HepG2 (cell line): ENCODE data around the gene CAMTA1. TPM values are rescaled to one million over a fixed set of nuclear protein-coding genes. Genes with fewer than 3 reads are reported as not detected.

Source experiments
- ATAC-seq: fragments of 200-7000 bp; cut with Tn5 transposase; 3 replicates; pipeline ENCODE4 v1.9.1; 2020; ENCODE audit warnings: mild to moderate bottlenecking, moderate library complexity
- BruUV-seq: library from RNA; stranded (reverse); fragments of 400-500 nt; replicated peaks from 2 replicates; lab custom pipeline; 2021; lab: Mats Ljungman, UMichigan
- CTCF ChIA-PET: fragments of 300-600 bp; formaldehyde crosslinking; extraction: SDS; loops from one replicate; lab custom pipeline; 2021; ENCODE audit warnings: low total read pairs, inconsistent platforms, low intra/inter-chr PET ratio; lab: Yijun Ruan, JAX
- POLR2A ChIA-PET: fragments of 350-600 bp; sonication (Branson Sonifier 250); formaldehyde crosslinking; loops from one replicate; lab custom pipeline; 2020; ENCODE audit warnings: antibody characterized with exemption, inconsistent platforms; lab: Yijun Ruan, JAX
- DNase-seq: peaks from one replicate; pipeline ENCODE4 v3.0.0-alpha.2; 2015; ENCODE audit warnings: low spot score
- FAIRE-seq: peaks from 3 replicates; lab custom pipeline; 2011; peaks lifted over from hg19 to GRCh38; lab: Jason Lieb, UNC
- H2AFZ ChIP-seq: one replicate; pipeline ENCODE4 v1.6.1; 2011; ENCODE audit warnings: low read length, inconsistent platforms
- H3K27ac ChIP-seq: fragments of 300-600 bp; 3 replicates; pipeline ENCODE4 v1.8.0; 2011; ENCODE audit warnings: mixed run types, mild to moderate bottlenecking, mixed read lengths, low read length, inconsistent platforms; ENCODE audit not compliant: insufficient read depth; ENCODE audit errors: extremely low read length
- H3K27me3 ChIP-seq, 2 experiments: fragments of 200-600 bp in 1 of 2; 2 replicates in 1 of 2; 3 replicates in 1 of 2; pipeline versions ENCODE4 v1.6.0 to v1.8.0; 2011; ENCODE audit warnings: low read length in 2 of 2, mild to moderate bottlenecking in 2 of 2, moderate library complexity in 2 of 2, inconsistent platforms in 1 of 2; ENCODE audit not compliant: insufficient read depth in 2 of 2, control insufficient read depth in 1 of 2
- H3K36me3 ChIP-seq, 2 experiments: fragments of 200-600 bp in 1 of 2; replicated peaks in 1 of 2; 2 replicates in 1 of 2; 3 replicates in 1 of 2; pipeline versions ENCODE4 v1.5.1 to v1.8.0; 2011; ENCODE audit warnings: low read length in 2 of 2, inconsistent platforms in 1 of 2; ENCODE audit not compliant: insufficient read depth in 2 of 2, control insufficient read depth in 1 of 2
- H3K4me1 ChIP-seq: 2 replicates; pipeline ENCODE4 v1.5.1; 2012; ENCODE audit warnings: low read length, inconsistent platforms; ENCODE audit not compliant: insufficient read depth
- H3K4me2 ChIP-seq: 2 replicates; pipeline ENCODE4 v1.6.0; 2011; ENCODE audit warnings: low read depth, low read length, inconsistent platforms
- H3K4me3 ChIP-seq, 3 experiments: fragments of 200-600 bp in 1 of 3; sonication (generic), shearing (Covaris generic) in 1 of 3; replicated peaks in 1 of 3; 2 replicates each; pipeline ENCODE4 v1.5.1; 2011 to 2016; ENCODE audit warnings: low read length in 3 of 3, inconsistent platforms in 2 of 3, low read depth in 2 of 3, mild to moderate bottlenecking in 2 of 3, control low read depth in 1 of 3, mixed read lengths in 1 of 3; ENCODE audit not compliant: insufficient read depth in 1 of 3
- H3K79me2 ChIP-seq: one replicate; pipeline ENCODE4 v1.6.1; 2011; ENCODE audit warnings: low read length, inconsistent platforms; ENCODE audit not compliant: insufficient read depth
- H3K9ac ChIP-seq: 2 replicates; pipeline ENCODE4 v1.6.0; 2011; ENCODE audit warnings: mild to moderate bottlenecking, low read depth, low read length, inconsistent platforms; ENCODE audit not compliant: insufficient read depth
- H3K9me3 ChIP-seq: 2 replicates; pipeline ENCODE4 v1.5.1; 2012; ENCODE audit warnings: mild to moderate bottlenecking, low read length
- H4K20me1 ChIP-seq: 2 replicates; pipeline ENCODE4 v1.6.0; 2011; ENCODE audit warnings: inconsistent platforms, mild to moderate bottlenecking, low read length, moderate library complexity; ENCODE audit not compliant: insufficient read depth
- BORCS8-MEF2B ChIP-seq: sonication (generic); formaldehyde crosslinking; IDR thresholded peaks from 2 replicates; pipeline ENCODE4 v1.8.0; 2022; ENCODE audit warnings: mild to moderate bottlenecking, missing genetic modification reagents
- HDAC2 ChIP-seq: sonication (generic); formaldehyde crosslinking; IDR thresholded peaks from 2 replicates; pipeline ENCODE4 v1.4.0; 2020; ENCODE audit warnings: missing genetic modification reagents
- RCOR2 ChIP-seq: IDR thresholded peaks from 2 replicates; pipeline ENCODE4 v1.6.1; 2016; ENCODE audit warnings: missing biosample characterization, missing genetic modification reagents
- ZNF232 ChIP-seq: sonication (generic); formaldehyde crosslinking; IDR thresholded peaks from 2 replicates; pipeline ENCODE4 v1.4.0; 2020; ENCODE audit warnings: missing genetic modification reagents, borderline replicate concordance
- ZNF335 ChIP-seq: sonication (generic); formaldehyde crosslinking; IDR thresholded peaks from 2 replicates; pipeline ENCODE4 v1.4.0; 2020; ENCODE audit warnings: missing genetic modification reagents
- ZNF563 ChIP-seq: sonication (generic); formaldehyde crosslinking; IDR thresholded peaks from 2 replicates; pipeline ENCODE4 v1.8.0; 2022; ENCODE audit warnings: mild to moderate bottlenecking, moderate library complexity, missing genetic modification reagents
- ZNF772 ChIP-seq: sonication (generic); formaldehyde crosslinking; IDR thresholded peaks from 2 replicates; pipeline ENCODE4 v1.5.0; 2020; ENCODE audit warnings: mild to moderate bottlenecking, missing genetic modification reagents
- ZSCAN22 ChIP-seq: sonication (generic); formaldehyde crosslinking; IDR thresholded peaks from 2 replicates; pipeline ENCODE4 v1.4.0; 2020; ENCODE audit warnings: mild to moderate bottlenecking, missing genetic modification reagents
- ZSCAN9 ChIP-seq: IDR thresholded peaks from 2 replicates; pipeline ENCODE4 v1.6.1; 2016; ENCODE audit warnings: borderline replicate concordance
- WGBS: methylation state at CpG from one replicate; pipeline ENCODE4 v1.1.6; 2017; ENCODE audit warnings: low lambda C conversion rate; 5-methylcytosine and 5-hydroxymethylcytosine counted together
- in situ Hi-C: cut with HindIII; loops from 2 replicates; pipeline ENCODE4 v1.10.0; 2017; ENCODE audit warnings: low pct_unique_long_range_greater_than_20kb; ENCODE audit not compliant: extremely low pct_ligation_motif_present
- intact Hi-C: fragments of 100-400 bp; cut with micrococcal nuclease; formaldehyde crosslinking; loops from one replicate; pipeline ENCODE4 v1.10.0; 2022; ENCODE audit not compliant: unreplicated experiment
- polyA plus RNA-seq, 8 experiments: library from polyadenylated mRNA; depleted of rRNA in 3 of 8; stranded (reverse) in 7 of 8; unstranded in 1 of 8; fragments of >200 nt; fragmentation: Illumina TruSeq in 4 of 8; extraction: Trizol in 4 of 8; gene quantifications; 2 replicates each; pipeline versions ENCODE4 v1.2.1 to v1.2.3, GENCODE V29; 2011 to 2016; ENCODE audit warnings: low read depth in 4 of 8, missing spikeins in 1 of 8, mixed read lengths in 1 of 8; ENCODE audit not compliant: insufficient read depth in 1 of 8
- total RNA-seq, 5 experiments: library from RNA; depleted of rRNA; stranded (reverse); fragments of >200 nt; fragmentation: Illumina TruSeq; extraction: Trizol; gene quantifications; 2 replicates each; pipeline ENCODE4 v1.2.3, GENCODE V29; 2016; ENCODE audit warnings: low read depth in 1 of 5
- TF ChIP-seq, protein P1 (sequence below): sonication (generic); formaldehyde crosslinking; IDR thresholded peaks from 2 replicates; pipeline ENCODE4 v1.5.1; 2020; ENCODE audit warnings: missing genetic modification reagents, mild to moderate bottlenecking, borderline replicate concordance
- TF ChIP-seq, protein P2 (sequence below): sonication (generic); formaldehyde crosslinking; IDR thresholded peaks from 2 replicates; pipeline ENCODE4 v1.4.0; 2020; ENCODE audit warnings: missing genetic modification reagents
- TF ChIP-seq, protein P3 (sequence below): sonication (generic); formaldehyde crosslinking; IDR thresholded peaks from 2 replicates; pipeline ENCODE4 v1.4.0; 2020; ENCODE audit warnings: missing genetic modification reagents, borderline replicate concordance
- TF ChIP-seq, protein P4 (sequence below): sonication (generic); formaldehyde crosslinking; IDR thresholded peaks from 2 replicates; pipeline ENCODE4 v1.5.1; 2020; ENCODE audit warnings: missing genetic modification reagents, mild to moderate bottlenecking, borderline replicate concordance

The CAMTA1 gene
- total and polyA plus RNA-seq, 2 of the 13 experiments (the other 11 are each of a cell fraction or from before 2014, with no cell fraction given) = 25.0 to 36.4 TPM

DNA sequence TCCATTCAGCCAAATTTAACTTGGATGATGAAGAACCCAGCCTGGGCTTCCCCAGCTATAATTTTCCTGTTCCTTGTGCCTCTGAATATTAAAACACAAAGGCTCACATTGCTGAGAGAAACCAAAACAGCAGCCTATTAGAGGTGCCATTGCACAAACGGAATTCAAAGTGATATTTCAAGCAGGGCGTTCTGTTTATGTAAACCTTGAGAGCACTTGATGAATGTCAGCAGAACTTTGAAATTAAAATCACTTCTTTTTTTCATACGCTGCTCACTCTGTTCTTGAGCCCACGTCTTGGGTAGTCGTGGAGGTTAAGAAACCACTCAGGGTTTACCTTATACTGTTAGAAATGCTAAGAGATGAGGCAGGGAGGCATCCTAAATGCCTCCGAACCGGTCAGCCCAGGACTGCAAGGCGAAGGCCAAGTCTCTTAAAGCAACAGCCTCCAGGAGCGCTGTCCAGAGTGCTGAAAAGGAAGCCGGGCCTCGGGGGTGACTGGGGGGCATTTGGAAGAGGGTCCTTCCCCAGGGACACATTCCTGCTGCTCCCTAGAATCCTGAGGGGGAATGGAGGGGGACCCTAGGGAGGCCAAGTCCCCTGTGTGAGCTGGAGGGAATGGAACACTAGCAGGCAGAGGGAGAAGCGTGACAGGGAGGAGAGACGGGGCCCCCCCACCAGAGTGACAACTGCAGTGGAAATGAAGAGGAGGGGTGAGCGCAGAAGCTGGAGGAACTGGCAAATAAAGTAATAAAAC lies 831.0 kb downstream of the CAMTA1 start:
- BruUV-seq = no TSS peak
- H3K27me3 ChIP-seq = peaks cover 1 to 2% of the 10 kb centered on the region in 2 experiments; a peak in 3 of 5 replicates
- no peak overlapping the region for H3K4me2 ChIP-seq
- no peaks in the 10 kb centered on the region for H3K9me3 ChIP-seq
- POLR2A ChIA-PET = no interaction called here
- H3K27ac ChIP-seq = no peak overlapping the region
- H2AFZ ChIP-seq = no peak overlapping the region
- H3K4me1 ChIP-seq = no peaks in the 10 kb centered on the region
- H3K4me3 ChIP-seq = no peak overlapping the region
- H3K36me3 ChIP-seq = no peaks in the 10 kb centered on the region
- WGBS = 28% methylated on average over 14 of the region's 14 CpGs
- in situ Hi-C loops = no loop called here
- H3K79me2 ChIP-seq = no peaks in the 10 kb centered on the region
- CTCF ChIA-PET = no interaction called here
- 0 out of 2 replicates have a peak, but pooled peaks cover 7% of the 10 kb centered on the region for H4K20me1 ChIP-seq
- DNase-seq (peak; percentile 5), FAIRE-seq (no peak), ATAC-seq (0 out of 3 replicates have a peak, but pooled peaks have one; percentile 36)
- H3K9ac ChIP-seq = no peak overlapping the region
- intact Hi-C loops = no loop called here
- TF ChIP-seq BORCS8-MEF2B (peak; percentile 75; the same call in 1 of the 2 replicates), ZNF772 (CRISPR knock-in tag) (0 out of 2 replicates have a peak, but pooled peaks have one; percentile 42), ZNF335 (CRISPR knock-in tag) (no peak), ZNF232 (CRISPR knock-in tag) (peak; percentile 49; the same call in 1 of the 2 replicates), ZSCAN9 (CRISPR knock-in tag) (peak; percentile 89), ZNF563 (0 out of 2 replicates have a peak, but pooled peaks have one; percentile 29), RCOR2 (CRISPR knock-in tag) (no peak), ZSCAN22 (CRISPR knock-in tag) (0 out of 2 replicates have a peak, but pooled peaks have one; percentile 38), HDAC2 (CRISPR knock-in tag) (0 out of 2 replicates have a peak, but pooled peaks have one; percentile 16)
- TF ChIP-seq, protein P1, sequence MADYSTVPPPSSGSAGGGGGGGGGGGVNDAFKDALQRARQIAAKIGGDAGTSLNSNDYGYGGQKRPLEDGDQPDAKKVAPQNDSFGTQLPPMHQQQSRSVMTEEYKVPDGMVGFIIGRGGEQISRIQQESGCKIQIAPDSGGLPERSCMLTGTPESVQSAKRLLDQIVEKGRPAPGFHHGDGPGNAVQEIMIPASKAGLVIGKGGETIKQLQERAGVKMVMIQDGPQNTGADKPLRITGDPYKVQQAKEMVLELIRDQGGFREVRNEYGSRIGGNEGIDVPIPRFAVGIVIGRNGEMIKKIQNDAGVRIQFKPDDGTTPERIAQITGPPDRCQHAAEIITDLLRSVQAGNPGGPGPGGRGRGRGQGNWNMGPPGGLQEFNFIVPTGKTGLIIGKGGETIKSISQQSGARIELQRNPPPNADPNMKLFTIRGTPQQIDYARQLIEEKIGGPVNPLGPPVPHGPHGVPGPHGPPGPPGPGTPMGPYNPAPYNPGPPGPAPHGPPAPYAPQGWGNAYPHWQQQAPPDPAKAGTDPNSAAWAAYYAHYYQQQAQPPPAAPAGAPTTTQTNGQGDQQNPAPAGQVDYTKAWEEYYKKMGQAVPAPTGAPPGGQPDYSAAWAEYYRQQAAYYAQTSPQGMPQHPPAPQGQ = no peak
- TF ChIP-seq, protein P2, sequence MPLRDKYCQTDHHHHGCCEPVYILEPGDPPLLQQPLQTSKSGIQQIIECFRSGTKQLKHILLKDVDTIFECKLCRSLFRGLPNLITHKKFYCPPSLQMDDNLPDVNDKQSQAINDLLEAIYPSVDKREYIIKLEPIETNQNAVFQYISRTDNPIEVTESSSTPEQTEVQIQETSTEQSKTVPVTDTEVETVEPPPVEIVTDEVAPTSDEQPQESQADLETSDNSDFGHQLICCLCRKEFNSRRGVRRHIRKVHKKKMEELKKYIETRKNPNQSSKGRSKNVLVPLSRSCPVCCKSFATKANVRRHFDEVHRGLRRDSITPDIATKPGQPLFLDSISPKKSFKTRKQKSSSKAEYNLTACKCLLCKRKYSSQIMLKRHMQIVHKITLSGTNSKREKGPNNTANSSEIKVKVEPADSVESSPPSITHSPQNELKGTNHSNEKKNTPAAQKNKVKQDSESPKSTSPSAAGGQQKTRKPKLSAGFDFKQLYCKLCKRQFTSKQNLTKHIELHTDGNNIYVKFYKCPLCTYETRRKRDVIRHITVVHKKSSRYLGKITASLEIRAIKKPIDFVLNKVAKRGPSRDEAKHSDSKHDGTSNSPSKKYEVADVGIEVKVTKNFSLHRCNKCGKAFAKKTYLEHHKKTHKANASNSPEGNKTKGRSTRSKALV = 0 out of 2 replicates have a peak, but pooled peaks have one; percentile 35
- TF ChIP-seq, protein P3, sequence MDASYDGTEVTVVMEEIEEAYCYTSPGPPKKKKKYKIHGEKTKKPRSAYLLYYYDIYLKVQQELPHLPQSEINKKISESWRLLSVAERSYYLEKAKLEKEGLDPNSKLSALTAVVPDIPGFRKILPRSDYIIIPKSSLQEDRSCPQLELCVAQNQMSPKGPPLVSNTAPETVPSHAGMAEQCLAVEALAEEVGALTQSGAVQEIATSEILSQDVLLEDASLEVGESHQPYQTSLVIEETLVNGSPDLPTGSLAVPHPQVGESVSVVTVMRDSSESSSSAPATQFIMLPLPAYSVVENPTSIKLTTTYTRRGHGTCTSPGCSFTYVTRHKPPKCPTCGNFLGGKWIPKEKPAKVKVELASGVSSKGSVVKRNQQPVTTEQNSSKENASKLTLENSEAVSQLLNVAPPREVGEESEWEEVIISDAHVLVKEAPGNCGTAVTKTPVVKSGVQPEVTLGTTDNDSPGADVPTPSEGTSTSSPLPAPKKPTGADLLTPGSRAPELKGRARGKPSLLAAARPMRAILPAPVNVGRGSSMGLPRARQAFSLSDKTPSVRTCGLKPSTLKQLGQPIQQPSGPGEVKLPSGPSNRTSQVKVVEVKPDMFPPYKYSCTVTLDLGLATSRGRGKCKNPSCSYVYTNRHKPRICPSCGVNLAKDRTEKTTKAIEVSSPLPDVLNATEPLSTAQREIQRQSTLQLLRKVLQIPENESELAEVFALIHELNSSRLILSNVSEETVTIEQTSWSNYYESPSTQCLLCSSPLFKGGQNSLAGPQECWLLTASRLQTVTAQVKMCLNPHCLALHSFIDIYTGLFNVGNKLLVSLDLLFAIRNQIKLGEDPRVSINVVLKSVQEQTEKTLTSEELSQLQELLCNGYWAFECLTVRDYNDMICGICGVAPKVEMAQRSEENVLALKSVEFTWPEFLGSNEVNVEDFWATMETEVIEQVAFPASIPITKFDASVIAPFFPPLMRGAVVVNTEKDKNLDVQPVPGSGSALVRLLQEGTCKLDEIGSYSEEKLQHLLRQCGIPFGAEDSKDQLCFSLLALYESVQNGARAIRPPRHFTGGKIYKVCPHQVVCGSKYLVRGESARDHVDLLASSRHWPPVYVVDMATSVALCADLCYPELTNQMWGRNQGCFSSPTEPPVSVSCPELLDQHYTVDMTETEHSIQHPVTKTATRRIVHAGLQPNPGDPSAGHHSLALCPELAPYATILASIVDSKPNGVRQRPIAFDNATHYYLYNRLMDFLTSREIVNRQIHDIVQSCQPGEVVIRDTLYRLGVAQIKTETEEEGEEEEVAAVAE (CRISPR knock-in tag) = 0 out of 2 replicates have a peak, but pooled peaks have one; percentile 36
- TF ChIP-seq, protein P4, sequence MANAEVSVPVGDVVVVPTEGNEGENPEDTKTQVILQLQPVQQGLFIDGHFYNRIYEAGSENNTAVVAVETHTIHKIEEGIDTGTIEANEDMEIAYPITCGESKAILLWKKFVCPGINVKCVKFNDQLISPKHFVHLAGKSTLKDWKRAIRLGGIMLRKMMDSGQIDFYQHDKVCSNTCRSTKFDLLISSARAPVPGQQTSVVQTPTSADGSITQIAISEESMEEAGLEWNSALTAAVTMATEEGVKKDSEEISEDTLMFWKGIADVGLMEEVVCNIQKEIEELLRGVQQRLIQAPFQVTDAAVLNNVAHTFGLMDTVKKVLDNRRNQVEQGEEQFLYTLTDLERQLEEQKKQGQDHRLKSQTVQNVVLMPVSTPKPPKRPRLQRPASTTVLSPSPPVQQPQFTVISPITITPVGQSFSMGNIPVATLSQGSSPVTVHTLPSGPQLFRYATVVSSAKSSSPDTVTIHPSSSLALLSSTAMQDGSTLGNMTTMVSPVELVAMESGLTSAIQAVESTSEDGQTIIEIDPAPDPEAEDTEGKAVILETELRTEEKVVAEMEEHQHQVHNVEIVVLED = no peak
